IPS DF 4.7 (cell line): ENCODE results near the gene ENTPD5.
"Not testable (repeated sequence)": the region's sequence is repeated elsewhere in the genome, so short reads cannot be mapped to it uniquely, and the experiment has no call there.

Experiments
- DNase-seq: peaks from one replicate; pipeline ENCODE4 v3.0.0-alpha.2; 2013; ENCODE audit warnings: low spot score; ENCODE audit errors: extremely low read depth

Gene ENTPD5

GRCh38 chr14:74005664-74006063 lies 13.4 kb downstream of the ENTPD5 start:
- DNase-seq, result not testable (repeated sequence)

- DNase-seq, result no peak
Observed at GRCh38 chr14:73998726-73999125, 20.4 kb downstream of the ENTPD5 start.

GRCh38 chr14:73997944-73998447 lies 21.1 kb downstream of the ENTPD5 start:
- DNase-seq, result no peak

DNA sequence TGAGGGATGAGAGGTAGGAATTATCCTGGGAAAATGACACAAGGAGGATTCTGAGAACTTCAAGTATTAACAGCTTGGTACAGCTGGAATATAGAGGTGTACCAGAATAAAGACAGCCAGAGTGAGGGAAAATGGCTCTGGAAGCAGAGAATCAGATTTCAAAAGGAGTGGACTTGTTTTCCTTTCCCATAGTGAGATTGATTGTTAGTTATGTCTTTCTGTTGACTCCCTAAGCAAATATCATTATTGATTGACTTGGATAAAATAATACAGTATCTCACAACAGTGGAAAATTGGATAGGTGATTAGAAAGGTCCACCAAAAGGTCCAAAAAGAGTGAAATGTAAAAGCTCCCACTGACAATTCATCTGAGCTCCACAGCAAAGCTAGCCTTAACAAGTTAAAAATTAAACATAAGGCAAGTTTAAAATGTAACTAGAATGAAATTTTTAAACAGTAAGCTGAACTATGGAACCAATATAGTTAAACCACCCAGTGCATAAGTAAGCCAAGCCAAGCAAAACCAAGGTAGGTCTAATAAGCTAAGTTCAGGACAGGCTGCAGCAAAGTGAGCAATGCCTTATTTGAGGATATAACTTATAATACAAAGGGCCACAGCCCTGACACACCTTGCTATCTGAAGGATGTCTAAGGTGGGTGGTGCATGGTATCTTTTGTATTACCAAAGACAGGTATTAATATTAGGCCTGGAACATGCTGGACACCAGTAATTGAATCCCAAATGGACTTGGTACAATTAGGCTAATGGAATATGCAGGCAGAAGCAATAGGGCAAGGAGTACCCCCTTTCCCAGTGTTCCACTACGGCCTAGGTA lies 21.8 kb downstream of the ENTPD5 start:
- DNase-seq, result no peak

DNA sequence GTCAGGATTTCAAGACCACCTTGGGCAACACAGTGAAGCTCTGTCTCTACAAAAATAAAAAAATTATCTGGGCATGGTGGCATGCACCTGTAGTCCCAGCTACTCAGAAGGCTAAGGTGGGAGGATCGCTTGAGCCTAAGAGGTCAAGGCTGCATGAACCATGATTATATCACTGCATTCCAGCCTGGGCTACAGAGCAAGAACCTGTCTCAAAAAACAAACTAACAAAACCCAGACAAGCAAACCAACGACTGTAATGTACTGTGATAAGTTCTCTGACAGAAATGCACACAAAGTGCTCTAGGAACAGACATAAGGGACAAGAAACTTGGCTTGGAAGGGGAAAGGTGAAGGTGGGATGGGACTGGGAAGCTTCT lies 22.4 kb downstream of the ENTPD5 start:
- no peak for DNase-seq

- DNase-seq, result no peak
Observed at GRCh38 chr14:73995977-73996378, 23.1 kb downstream of the ENTPD5 start.

DNA sequence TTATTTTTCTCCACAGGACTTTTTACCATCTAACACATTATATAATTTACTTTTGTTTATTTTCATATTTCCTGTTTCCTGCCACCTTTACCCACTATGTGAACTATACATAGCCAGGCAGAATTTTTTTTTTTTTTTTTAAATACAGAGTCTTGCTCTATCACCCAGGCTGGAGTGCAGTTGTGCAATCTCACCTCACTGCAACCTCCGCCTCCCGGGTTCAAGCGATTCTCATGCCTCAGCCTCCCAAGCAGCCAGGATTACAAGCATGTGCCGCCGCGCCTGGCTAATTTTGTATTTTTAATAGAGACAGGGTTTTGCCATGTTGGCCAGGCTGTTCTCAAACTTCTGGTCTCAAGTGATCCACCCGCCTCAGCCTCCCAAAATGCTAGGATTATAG lies 24.2 kb downstream of the ENTPD5 start:
- DNase-seq, result not testable (repeated sequence)

GRCh38 chr14:73991092-73991491 lies 28.0 kb downstream of the ENTPD5 start:
- DNase-seq, result no peak

GRCh38 chr14:73988656-73989055 lies 30.4 kb downstream of the ENTPD5 start:
- not testable (repeated sequence) for DNase-seq

DNA sequence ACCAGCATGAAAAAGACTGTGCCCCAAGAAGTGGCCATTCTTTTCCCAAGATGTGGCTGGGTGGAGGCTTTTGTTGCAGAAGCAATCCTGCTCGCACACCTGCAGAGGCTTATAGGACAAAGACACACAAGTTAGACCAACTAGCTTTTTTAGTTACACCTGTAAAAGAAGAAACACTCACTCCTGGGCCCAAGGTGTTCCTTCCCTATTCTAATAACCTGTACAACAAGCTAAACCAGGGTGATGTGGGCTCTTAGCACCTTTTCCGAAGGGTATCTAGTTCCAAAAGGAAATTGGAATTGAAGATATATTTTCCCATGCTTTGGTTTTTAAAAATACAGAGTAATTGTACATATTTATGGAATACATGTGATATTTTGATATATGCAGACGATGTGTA lies 31.0 kb downstream of the ENTPD5 start:
- DNase-seq, result no peak

DNA sequence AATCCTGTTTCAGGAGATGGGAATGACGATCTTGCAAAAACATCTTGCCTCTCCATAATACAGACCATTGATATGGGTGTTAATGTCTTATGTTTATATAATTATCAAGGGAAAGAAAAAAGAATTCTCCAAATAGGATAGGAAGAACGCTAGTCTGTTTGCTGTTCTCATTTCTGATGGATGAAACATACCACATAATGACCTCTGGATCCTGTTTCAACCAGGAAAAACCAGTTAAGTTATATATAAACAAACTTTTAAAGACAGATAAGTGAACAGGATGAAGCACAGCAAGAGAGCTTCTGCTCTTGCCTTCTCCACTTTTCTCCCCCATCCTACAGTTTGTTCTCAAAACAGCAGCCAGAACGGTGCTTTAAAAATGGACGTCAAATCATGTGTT lies 41.2 kb downstream of the ENTPD5 start:
- no peak for DNase-seq

DNA sequence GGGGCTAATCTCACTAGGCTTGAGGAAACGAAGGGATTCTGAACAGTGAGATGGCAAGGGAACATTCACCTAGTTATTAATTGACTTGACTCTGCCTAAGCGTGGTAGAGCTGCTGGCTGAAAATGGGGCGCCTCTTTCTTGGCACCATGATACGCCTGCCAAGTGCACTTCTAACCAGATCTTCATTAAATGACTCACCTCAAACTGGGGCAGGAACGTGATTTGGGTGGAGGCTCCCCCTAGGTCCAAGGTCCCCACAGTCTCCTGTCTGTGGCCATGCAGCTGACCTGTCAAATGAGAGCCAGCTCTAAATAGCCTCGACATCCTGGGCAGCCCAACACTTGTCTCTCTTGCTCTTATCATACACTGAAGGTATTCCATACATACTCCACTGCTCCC lies 43.0 kb downstream of the ENTPD5 start:
- DNase-seq, result no peak

- DNase-seq, result no peak
Observed at GRCh38 chr14:73973497-73973896, 45.6 kb downstream of the ENTPD5 start.

DNA sequence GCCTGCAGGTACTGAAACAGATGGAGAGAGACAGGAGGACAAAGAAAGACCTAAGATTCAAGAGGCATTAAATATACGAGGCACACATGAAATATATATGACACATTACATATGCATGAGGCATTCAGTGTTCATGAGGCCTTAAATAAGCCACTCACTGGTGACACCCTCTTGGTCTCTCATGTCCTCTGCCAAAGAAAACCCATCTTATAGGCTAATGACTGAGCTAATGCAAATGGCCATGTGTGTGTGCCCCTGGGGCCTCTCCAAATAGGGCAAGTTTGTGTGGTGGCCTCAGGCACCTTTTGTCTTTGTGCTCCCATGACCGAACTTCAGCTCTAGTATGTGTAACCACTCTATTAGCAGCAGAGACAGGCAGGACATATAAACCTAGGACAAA lies 50.2 kb downstream of the ENTPD5 start:
- no peak for DNase-seq

DNA sequence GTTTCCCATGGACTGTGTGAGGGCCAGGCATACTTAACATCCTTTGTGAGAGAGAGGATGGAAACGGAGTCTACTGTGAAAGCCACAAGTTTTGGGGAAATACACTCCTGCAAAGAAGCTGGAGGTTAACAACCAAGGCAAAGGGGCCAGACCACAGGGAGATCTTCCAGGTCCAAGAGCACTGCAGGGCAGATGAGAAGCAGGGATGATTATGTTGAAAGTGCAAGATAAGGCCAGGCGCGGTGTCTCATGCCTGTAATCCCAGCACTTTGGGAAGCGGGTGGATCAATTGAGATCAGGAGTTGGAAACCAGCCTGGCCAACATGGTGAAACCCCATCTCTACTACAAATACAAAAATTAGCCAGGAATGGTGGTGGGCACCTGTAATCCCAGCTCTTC lies 53.9 kb downstream of the ENTPD5 start:
- DNase-seq, result no peak

- no peak for DNase-seq
Observed at GRCh38 chr14:73961192-73961591, 57.9 kb downstream of the ENTPD5 start.

DNA sequence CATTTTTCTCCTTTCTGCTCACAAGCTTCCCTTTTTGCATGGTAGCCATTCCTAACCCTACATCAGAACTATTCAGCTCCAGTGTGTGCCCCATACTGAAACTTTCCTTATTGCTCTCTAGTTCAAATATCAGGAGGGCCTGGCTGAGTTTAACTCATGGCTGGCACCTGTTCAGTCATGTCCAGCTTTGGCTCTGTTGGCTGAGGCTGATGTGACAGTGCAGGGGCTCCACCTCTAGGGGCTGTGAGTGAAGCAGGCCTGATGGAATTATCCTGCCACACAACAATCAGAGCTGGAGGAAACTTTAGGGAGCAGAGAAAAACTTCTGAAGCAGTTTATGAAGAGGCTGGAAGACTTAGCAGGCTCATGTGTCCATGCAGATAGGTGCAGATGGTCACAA lies 60.5 kb downstream of the ENTPD5 start:
- DNase-seq, result no peak

DNA sequence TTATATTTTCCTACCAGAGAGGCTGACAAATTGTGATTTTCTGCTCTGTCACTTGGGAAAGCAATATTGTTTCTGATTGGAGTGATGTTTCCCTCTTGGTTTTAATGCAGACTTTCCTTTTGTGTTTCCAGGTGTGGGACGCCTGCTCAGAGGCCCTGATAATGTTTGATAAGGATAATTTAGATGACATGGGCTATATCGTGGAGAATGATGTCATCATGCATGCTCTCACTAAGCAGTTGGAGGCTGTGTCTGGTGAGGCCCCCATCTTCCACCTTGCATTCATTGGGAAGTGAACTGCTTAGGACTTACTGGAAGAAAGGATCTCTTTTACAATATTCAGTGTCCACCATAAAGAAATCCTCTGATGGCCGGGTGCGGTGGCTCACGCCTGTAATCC lies 63.4 kb downstream of the ENTPD5 start:
- DNase-seq, result no peak

DNA sequence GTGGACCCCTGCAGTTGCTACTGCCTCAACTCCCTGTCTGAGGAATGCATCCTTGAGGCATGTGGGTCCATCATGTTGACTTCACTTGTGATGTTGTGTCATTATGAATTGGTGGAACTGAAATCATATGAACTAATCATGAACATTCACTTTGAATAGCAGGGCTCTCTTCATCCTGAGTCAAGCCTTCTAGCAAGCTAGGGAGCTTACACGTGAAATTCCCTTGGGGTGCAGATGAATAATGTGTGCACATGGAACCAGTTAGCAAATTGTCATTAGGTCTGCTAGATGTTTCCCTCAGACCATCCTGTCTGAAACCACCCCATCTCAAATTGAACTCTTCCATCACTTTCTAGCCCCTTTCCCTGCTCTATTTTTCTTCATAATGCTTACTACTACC lies 65.4 kb downstream of the ENTPD5 start:
- no peak for DNase-seq

DNA sequence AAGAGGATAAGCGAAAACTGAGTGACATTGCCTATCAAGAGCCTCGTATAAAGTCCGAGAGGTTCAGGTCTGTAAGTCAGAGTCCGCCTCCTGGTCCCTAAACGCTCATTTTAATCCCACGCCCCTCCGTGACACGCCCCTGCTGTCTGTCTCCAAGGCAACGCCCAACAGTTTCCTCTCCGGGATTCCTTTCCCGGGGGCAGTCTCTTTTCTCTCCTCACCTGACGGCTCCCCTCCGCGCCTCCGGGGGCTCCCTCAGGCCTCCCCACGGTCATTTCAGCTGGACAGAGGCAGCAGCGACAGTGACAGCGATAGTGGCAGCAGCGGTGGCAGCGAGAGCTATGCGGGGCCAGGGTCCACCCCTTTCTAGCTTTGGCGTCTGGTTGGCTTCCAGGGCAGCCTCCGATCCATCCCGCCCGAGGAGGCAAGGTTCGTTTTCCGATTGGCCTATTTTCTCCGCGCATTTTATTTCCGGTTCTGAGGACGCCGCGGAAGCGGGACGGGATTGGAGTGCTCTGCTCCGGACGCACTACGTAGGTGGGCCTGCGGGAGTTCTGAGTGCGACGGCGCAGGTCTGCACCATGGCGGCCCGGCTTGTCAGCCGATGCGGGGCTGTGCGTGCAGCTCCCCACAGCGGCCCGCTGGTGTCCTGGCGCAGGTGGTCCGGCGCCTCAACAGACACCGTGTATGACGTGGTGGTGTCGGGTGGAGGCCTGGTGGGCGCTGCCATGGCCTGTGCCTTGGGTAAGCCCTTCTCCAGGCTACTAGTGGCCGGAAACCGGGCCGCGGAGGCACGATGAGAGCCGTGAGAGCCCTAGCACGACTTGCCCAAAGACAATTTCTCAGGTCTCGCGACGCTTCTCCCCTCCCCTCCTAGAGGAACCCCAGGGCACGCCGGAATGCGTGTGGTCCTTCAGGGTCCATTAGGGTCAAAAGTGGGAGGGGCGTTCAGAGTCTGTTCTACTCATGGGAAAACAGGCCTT lies 69.0 kb downstream of the ENTPD5 start, which contains the start of the genes COQ6 and FAM161B:
Gene COQ6, plus strand, starts transcription at position 551 of the 983 bp plus-strand sequence. Its CDS starts 31 bp downstream, at position 582.
Gene FAM161B, minus strand, starts transcription at position 343 of the 983 bp plus-strand sequence. Its CDS starts 68 bp downstream, at position 275.
- peak; percentile 89 for DNase-seq

GRCh38 chr14:73945159-73945670 lies 73.9 kb downstream of the ENTPD5 start:
- DNase-seq, result no peak
